HS-27A (cell line): ENCODE data around the gene RFNG.

Experiments used
- DNase-seq: peaks from one replicate; pipeline ENCODE4 v3.0.0-alpha.2; 2012; ENCODE audit warnings: low read depth, missing footprints

The RFNG gene

DNA sequence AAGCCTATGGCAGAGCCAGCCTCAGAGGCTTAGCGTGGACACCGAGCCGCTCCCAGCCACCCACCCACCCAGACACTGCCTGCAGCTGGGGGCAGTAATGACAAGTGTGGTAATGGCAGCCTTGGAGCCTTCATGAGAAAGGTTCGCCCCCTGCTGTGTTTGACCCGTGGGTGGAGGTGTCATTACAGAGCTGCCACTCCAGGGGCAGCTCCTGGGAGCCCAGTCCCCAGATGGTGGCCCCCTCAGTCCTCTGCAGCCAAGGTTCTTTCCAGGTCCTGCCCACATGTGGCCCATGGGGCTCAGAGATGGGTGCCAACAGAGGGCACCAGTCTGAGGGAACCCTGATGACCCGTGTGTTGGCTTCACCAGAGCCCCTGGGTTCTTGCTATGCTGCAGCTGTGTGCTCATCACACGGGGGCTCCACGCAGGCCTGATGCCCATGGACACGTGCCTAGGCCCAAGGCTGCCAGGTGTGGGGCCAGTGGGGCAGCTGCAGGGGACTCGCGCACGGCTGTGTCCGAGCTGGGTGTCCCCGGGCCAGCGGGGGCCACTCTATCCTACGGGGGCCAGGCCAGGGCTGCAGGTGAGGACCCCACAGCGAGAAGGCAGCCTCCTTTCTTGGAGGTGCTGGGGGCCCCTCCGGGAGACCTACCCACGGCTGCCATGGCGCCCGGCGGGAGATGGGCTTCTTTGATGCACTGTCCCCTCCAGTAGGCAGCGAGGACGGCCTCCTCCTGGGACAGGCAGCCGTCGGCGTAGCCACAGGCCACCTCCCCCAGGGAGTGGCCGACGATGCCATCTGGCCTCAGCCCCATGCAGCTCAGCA is 38.3 kb upstream of the RFNG start:
- no peak for DNase-seq

- no peak for DNase-seq
Measured at GRCh38 chr17:82088838-82089722, 37.5 kb upstream of the RFNG start.

DNA sequence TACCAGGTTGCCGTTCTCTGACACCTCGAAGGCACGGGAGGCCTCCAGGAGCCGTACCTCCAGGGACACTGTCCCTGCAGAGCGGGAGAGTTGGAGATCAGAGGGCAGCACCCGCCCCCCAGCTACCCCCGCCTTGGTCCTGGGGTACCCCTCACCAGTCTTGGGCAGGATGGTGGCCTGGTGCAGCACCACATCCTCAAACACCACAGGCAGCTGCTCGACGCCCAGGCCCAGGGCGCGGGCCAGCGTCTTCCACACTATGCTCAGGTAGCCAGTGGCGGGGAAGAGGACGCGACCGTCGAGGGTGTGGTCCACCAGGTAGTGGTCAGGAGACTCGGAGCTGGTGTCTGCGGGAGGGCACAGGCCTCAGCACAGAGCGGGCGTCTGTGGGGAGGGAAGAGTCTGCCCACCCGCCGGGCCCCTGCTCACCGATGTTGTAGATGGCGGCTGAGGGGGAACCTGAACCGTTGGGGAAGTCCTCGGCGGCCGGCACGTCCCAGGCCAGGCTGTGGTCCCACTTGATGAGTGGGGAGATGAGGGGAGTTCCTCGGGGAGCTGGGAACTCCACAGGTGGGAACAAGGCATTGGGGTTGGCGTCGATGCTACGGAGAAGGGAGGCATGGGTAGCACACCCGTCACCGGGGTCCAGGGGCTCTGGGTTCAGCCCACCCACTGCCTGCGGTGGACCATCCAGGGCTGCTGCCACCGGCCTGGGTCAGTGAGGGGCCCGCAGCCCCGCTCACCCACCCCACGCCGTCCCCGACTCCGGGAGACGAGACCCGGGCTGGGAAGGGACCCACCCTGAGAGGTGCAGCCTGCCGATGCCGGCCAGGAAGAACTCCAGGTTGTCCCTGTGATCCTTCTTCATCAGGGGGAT is 36.6 kb upstream of the RFNG start:
- no peak for DNase-seq

- DNase-seq, result no peak
Measured at GRCh38 chr17:82086941-82087906, 35.6 kb upstream of the RFNG start.

DNA sequence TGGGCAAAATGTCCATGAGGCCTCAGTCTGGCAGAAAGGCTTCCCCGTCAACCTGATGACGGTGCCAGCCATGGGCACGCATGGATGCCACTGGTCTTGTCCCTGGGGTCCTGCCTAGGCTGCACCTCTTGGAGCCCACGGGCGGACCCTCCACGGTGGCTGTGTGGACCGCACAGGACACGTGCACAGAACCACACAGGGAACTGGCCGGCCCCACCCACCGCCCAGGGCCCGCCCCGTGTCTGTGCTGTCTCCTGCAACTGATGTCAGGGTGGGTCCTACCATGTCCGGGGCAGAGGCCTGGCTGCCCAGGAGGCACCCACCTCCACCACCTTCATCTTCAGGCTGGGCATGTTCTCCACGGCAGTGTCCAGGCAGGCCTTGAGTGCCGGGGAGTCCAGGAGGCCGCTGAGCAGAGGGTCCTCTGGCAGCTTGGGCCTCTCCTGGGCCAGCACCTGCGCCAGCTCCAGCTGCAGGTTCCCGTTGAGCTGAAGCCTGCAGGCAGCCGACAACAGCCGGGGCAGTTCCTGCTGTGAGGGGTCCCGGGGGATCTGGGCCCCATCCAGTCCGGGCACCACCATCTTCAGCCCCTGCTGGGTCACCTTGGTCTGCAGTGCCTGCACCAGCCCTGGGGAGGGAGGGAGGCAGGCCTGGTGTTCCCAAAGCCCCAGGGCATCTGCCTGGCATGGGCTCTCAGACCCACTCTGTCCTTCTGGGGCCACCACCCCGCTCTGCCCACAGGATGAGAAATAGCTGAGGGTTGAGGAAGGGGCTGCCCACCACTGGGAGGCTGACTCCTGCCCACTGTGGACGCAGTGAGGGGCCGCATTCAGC is 34.5 kb upstream of the RFNG start:
- no peak for DNase-seq

- no peak for DNase-seq
Measured at GRCh38 chr17:82085031-82085861, 33.6 kb upstream of the RFNG start.

- DNase-seq, result no peak
Measured at GRCh38 chr17:82084373-82085030, 32.9 kb upstream of the RFNG start.

GRCh38 chr17:82083533-82084359 is 32.1 kb upstream of the RFNG start:
- DNase-seq, result no peak

- DNase-seq, result no peak
Measured at GRCh38 chr17:82083009-82083408, 31.4 kb upstream of the RFNG start.

GRCh38 chr17:82082456-82082855 is 30.8 kb upstream of the RFNG start:
- no peak for DNase-seq

GRCh38 chr17:82081966-82082365 is 30.4 kb upstream of the RFNG start:
- DNase-seq, result no peak

- DNase-seq, result no peak
Measured at GRCh38 chr17:82081546-82081945, 29.9 kb upstream of the RFNG start.

GRCh38 chr17:82080789-82081464 is 29.3 kb upstream of the RFNG start:
- no peak for DNase-seq

DNA sequence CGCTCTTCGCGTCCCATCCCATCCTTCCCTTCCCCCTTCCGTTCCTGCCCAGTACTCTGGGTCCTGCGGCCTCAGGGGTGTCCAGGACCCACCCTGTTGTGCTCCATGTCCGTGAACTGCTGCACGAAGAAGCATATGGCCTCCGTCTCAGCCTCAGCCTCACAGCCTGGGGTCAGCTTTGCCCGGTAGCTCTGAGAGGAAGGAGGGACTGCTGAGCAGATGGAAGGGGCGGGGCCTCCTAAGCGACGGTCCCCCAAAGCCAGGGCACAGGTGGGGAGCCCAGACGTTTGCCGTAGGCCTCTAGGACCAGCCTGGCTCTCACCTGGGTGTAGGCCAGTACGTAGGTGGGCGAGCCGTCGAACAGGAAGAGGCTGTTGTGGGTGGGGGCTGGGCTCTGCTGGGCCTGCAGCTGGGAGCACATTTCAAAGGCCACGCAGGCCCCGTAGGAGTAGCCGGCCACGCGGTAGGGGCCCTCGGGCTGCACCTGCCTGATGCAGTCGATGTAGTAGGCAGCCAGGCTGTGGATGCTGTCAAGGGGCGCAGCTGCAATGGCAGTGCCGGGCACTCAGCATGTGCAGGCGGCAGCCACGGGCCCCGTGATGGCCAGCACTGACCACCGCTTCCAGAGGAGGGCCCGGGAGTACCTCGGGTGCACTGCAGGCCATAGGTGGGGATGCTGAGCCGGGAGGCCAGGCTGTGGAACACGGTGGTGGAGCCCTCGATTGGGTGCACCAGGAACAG is 28.6 kb upstream of the RFNG start:
- DNase-seq, result no peak

GRCh38 chr17:82079001-82079677 is 27.5 kb upstream of the RFNG start:
- DNase-seq, result no peak

GRCh38 chr17:82078433-82078832 is 26.8 kb upstream of the RFNG start:
- no peak for DNase-seq
